PFSK-1 (cell line): ENCODE results near the gene CAB39L.

Experiments
- POLR2AphosphoS5 ChIP-seq: IDR thresholded peaks from 2 replicates; pipeline ENCODE4 v1.6.1; 2012; ENCODE audit warnings: low read depth, mild to moderate bottlenecking, control low read depth, low read length, moderate library complexity
- TAF1 ChIP-seq: IDR thresholded peaks from 2 replicates; pipeline ENCODE4 v1.6.1; 2012; ENCODE audit warnings: low read length, control low read depth, borderline replicate concordance; ENCODE audit not compliant: insufficient read depth
- TF ChIP-seq, protein P1 (sequence below), 2 experiments: IDR thresholded peaks; 2 replicates each; pipeline versions ENCODE4 v1.6.1 to v1.8.0; 2011 to 2012; ENCODE audit warnings: low read depth in 2 of 2, low read length in 2 of 2, control low read depth in 1 of 2, inconsistent platforms in 1 of 2, mild to moderate bottlenecking in 1 of 2, moderate library complexity in 1 of 2; ENCODE audit not compliant: insufficient read depth in 1 of 2

DNA sequence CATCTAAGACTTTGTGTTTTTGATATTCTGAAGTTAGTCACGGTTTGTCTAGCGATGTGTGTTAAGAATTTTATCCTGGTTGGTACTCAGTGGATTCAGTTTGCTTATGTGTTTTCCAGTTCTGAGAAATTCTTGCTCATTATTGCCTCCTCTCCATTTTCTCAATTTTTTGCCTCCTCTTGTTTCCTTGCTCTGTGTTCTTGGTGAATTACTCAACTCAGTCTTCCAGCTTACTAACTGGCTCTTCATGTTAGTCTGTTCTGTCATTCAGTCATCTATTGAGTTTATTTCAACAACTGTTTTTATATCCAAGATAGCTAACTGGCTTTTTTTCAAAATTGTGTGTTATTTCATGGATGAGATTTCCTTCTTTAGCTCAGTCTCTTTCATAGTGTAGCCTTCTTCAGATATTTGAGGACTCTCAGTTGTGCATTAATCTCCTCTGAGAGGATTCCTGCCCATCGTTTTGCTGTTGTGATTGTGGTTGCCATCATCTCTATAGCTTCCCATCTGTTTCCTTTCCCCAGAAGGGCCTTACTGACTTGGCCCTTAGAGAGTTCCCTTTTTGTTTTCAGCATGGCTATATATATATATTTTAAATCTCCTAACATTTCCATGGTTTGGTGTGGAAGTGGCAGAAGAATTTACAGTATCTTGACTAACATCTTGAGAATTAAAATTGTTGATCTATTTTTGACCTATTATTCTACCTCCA, 6.4 kb upstream of the CAB39L start:
- TF ChIP-seq, protein P1, sequence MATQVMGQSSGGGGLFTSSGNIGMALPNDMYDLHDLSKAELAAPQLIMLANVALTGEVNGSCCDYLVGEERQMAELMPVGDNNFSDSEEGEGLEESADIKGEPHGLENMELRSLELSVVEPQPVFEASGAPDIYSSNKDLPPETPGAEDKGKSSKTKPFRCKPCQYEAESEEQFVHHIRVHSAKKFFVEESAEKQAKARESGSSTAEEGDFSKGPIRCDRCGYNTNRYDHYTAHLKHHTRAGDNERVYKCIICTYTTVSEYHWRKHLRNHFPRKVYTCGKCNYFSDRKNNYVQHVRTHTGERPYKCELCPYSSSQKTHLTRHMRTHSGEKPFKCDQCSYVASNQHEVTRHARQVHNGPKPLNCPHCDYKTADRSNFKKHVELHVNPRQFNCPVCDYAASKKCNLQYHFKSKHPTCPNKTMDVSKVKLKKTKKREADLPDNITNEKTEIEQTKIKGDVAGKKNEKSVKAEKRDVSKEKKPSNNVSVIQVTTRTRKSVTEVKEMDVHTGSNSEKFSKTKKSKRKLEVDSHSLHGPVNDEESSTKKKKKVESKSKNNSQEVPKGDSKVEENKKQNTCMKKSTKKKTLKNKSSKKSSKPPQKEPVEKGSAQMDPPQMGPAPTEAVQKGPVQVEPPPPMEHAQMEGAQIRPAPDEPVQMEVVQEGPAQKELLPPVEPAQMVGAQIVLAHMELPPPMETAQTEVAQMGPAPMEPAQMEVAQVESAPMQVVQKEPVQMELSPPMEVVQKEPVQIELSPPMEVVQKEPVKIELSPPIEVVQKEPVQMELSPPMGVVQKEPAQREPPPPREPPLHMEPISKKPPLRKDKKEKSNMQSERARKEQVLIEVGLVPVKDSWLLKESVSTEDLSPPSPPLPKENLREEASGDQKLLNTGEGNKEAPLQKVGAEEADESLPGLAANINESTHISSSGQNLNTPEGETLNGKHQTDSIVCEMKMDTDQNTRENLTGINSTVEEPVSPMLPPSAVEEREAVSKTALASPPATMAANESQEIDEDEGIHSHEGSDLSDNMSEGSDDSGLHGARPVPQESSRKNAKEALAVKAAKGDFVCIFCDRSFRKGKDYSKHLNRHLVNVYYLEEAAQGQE (IDR thresholded peaks at IDR 0.05; ENCODE audit: insufficient read depth in 1 of 2, low read depth in 2 of 2, low read length in 2 of 2) = no peak
- TF ChIP-seq TAF1 (no peak), POLR2AphosphoS5 (no peak)
